Stimulated activated CD4-positive, alpha-beta T cell treated with anti-CD3 and anti-CD28 coated beads, TNF-alpha, amount 100 ng/mL, for 48 hours (primary cell): ENCODE measurements around the gene LRRC71.
A peak's percentile ranks its signal among the peaks of the same experiment; 100 is the strongest.

Experiments used
- DNase-seq, 3 donors: peaks; one replicate each; pipeline ENCODE4 v3.0.0-alpha.2; 2020; ENCODE audit warnings: low read depth in 3 of 3

The LRRC71 gene

DNA sequence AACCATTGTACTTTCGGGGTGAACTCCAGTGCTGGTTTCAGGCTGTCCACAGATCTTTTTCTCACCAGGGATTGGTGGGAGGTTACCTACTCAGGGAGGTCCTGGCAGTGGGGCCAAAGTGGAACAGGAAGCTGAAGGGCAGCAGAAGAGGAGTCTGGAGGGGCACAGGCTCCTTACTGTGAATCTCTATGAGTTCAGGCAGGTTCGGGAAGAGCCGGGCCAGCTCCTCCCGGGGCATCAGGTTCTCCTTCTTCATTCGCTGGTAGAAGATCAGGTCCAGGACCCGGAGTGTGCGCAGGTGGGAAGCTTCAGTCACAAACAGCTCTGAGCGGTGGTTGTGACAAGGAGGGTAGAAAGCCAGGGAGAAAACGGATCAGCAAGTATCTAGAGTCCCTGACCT lies 26.7 kb downstream of the LRRC71 start:
- DNase-seq: no peak

DNA sequence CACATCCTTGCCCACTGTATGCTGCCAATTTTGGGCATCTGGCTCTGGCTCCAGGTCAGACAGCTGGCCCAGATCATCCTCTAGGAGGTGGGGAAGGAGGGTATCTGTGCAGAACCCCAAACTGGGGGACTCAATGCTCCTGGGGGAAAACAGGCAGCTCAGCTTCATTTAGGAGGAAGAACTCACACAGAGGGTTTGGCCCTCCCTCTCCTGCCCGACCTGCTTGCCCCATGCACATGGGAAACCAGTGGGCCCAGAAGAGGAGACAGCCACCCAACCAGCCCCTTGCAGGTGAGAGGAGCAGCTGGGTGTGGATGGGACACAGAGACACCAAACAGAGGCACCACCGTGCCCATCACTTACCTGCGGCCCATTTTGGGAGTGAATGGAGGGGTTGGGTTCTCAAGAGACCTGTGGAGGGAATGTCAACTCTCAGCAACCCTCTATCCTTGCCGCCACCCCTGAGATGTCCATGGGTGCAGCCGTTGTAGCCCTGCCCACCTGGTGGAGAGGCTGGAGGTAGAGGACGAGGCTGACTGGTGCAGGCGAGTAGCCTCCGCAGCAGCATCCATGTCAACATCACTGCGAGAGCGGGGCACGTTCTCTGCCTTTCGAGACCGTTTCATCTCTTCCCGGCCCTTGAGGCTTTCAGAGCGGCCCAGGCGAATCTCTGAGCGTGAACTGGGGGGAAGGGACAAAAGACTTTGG lies 27.5 kb downstream of the LRRC71 start:
- DNase-seq: no peak

- DNase-seq: no peak
Measured at GRCh38 chr1:156948708-156949107, 28.3 kb downstream of the LRRC71 start.

DNA sequence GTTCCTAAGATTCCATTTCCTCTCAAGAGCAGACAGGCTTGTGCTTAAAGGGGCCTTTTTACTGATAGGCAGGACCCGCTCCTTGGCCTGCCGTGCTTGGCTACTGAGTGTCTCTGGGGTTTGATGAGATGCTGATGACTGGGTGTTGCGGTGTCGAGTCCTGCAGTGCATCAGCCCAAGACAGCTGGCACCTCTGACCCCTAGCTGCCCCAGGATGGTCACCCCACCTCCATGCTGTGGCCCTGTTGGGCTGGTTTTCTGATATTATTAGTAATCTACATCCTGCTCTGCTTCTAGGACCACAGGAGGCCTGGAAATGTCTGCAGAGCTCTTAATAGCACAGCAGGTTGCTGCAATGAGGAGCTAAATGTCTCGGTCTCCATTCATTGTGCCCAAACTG lies 28.7 kb downstream of the LRRC71 start:
- DNase-seq: no peak

DNA sequence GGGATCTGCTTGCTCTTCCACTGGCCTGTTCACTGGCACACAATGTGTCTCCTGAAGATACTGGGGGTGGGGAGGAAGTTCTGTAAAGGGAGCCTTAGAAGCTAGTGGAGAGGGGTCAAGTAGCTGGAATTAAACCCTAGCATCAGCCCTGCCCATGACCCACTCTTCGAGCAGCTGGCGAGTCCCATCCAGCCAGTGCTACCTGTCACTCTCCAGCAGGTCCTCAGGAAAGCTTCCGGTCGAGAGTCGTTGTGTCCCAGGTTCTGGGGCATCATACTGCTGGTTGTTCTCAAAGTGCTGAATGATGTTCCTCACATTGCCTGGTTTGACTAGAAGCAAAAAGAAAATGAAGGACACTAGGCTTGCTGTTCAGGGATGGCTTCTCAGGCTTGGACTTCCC lies 30.9 kb downstream of the LRRC71 start:
- DNase-seq: no peak

GRCh38 chr1:156953571-156953970 lies 33.1 kb downstream of the LRRC71 start:
- DNase-seq: no peak

DNA sequence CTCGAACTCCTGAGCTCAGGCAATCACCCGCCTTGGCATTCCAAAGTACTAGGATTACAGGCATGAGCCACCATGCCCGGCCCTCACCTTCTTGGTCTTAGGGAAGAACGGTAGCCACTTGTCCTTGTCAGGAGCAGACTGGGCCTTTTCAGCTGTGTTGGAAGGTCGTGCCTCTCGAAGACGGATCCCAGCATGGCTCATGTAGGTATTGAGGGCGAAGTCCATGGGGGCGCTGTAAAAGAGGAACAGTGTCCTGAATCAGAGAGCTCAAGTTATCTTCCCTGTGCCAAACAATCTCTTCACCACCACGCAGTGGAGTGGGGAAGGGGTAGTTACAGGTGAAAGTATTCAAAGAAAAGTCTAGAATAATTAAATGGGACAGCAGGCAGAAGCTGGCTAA lies 35.9 kb downstream of the LRRC71 start:
- no peak for DNase-seq

DNA sequence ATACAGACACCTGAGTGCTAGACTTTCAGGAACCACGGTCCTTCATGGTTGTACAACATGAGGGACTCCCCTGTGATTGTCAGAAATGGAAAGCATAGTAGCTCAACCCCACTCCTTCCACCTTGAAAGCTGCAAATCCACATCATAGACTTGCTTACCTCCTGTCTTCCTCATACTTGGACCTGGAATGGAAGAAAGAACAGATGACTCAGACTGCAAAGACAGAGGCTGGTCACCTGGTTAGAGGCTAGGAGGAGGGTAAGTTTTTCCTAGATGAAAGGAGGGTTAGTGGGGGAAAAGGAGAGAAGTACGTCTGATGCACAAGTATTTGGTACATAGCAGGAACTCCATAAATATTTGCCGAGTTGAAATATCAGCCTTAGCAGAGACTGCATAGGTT lies 37.2 kb downstream of the LRRC71 start:
- DNase-seq: no peak

- DNase-seq: no peak
Measured at GRCh38 chr1:156958247-156958714, 37.8 kb downstream of the LRRC71 start.

- no peak for DNase-seq
Measured at GRCh38 chr1:156959414-156959813, 39.0 kb downstream of the LRRC71 start.

DNA sequence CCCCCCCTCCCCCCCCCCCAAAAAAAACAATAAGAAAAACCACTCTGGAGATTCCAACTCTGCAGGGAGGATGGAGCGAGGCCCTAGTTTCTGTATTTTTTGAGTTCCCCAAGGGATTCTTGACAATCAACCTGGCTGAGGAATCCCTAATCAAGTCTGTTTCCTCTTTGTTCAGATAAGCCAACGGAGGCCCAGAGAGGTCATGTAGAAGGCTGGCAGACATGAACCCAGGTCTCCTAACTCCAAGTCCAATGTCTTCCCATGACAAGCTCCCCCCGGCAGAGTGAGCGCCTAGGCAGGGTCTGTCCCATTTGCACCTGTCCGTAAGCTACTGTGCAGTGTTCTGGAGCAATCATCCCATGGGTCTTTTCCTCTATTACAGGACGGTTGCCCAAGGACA lies 39.5 kb downstream of the LRRC71 start:
- DNase-seq: no peak

DNA sequence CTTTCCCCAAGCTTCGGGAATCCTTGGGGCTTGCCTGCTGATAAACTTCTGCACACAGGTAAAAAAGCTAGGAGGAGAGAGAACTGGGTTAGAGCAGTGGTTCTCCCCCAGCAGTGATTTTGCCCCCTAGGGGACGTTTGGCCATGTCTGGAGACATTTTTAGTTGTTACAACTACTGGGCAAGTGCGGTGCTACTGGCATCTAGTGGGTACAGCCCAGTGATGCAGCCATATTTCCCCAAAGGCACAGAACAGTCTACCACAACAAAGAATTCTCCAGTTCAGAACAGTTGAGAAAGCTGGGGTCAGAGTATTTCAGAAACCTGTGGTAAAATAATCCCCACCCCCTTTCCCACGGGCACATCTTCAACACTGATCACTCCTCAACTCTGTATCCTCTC lies 41.3 kb downstream of the LRRC71 start:
- peak in 2 of 3 donors; percentile 24 to 27 for DNase-seq

GRCh38 chr1:156963621-156964020 lies 43.2 kb downstream of the LRRC71 start:
- peak in 2 of 3 donors; percentile 14 to 30 for DNase-seq

- DNase-seq: no peak
Measured at GRCh38 chr1:156964441-156964840, 44.0 kb downstream of the LRRC71 start.

DNA sequence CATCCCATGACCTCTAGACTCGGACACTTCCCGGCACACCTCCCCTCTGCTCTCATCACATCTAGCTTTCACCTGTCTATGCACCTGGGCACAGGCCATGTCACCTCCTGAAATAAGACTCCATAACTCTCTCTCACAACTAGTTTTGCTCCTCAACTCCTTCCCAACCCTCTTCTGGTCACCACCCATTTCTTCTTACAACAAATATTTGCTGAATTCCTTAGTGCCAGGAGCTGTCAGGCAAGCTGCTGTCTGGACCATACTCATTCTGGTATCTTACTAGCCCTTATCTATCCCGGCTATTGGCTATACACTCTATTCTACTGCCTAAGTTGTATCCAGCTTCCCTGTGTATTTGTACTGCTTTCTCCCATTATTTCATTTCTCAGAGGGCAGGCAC lies 49.1 kb downstream of the LRRC71 start:
- no peak for DNase-seq

- DNase-seq: no peak
Measured at GRCh38 chr1:156970017-156970416, 49.6 kb downstream of the LRRC71 start.

- no peak for DNase-seq
Measured at GRCh38 chr1:156973417-156973816, 53.0 kb downstream of the LRRC71 start.

GRCh38 chr1:156975084-156975483 lies 54.7 kb downstream of the LRRC71 start:
- no peak for DNase-seq

- DNase-seq: no peak
Measured at GRCh38 chr1:156980551-156980950, 60.1 kb downstream of the LRRC71 start.
